ENCODE measurements around the gene MAP2K7.

The MAP2K7 gene

DNA sequence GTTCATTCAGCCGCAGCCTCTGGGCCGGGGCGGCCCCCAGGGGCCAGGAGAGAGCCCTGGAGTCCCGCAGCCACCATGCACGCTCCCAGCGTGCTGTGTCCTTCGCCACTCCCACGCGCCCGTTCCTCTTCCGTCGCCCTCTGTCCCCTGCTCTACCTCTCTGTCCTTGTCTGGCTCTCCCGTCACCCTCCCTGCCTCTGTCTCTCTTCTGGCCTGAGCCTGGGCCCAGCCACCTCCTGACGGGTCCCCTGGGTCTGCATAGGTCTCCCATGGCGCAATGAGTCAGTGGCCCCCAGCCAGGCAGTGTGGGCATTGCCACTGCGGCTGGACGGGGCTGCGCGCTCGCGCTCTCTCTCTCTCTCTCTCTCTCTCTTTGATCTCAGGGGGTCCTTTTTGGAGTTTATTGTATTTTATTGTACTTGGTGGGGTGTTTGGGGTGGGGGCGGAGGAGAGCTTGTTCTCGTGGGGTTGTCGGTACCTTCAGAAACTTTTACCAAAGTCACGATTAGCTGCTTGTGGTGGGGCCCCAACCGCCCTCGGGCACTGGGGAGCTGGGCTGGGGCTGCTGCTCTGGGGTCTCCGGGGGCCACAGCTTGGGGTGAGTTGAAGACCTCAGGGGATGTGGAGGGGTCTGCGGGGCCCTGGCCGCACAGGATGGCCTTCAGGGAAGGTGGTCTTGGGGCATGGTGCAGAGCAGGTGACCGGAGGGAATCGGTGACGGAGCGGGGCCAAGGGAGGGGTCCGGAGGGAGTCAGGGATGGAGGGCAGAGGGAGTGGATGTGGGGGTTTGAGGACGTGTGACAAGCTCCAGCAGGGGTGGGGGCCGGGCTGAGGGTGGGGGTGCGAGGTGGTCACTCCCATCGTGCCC lies 9.3 kb downstream of the MAP2K7 start (continued):
- TF ChIP-seq EGR2 (tag by site-specific recombination; IDR thresholded peaks at IDR 0.05; ENCODE audit: low read depth) = no peak
- peak; percentile 52 for TF ChIP-seq PATZ1 (tag by site-specific recombination; IDR thresholded peaks at IDR 0.05)
- TF ChIP-seq OSR2 (tag by site-specific recombination; IDR thresholded peaks at IDR 0.05) = no peak
- no peak for TF ChIP-seq ZNF426 (tag by site-specific recombination; IDR thresholded peaks at IDR 0.05)
- no peak for TF ChIP-seq PRDM10 (tag by site-specific recombination; IDR thresholded peaks at IDR 0.05)
- TF ChIP-seq, protein P1, sequence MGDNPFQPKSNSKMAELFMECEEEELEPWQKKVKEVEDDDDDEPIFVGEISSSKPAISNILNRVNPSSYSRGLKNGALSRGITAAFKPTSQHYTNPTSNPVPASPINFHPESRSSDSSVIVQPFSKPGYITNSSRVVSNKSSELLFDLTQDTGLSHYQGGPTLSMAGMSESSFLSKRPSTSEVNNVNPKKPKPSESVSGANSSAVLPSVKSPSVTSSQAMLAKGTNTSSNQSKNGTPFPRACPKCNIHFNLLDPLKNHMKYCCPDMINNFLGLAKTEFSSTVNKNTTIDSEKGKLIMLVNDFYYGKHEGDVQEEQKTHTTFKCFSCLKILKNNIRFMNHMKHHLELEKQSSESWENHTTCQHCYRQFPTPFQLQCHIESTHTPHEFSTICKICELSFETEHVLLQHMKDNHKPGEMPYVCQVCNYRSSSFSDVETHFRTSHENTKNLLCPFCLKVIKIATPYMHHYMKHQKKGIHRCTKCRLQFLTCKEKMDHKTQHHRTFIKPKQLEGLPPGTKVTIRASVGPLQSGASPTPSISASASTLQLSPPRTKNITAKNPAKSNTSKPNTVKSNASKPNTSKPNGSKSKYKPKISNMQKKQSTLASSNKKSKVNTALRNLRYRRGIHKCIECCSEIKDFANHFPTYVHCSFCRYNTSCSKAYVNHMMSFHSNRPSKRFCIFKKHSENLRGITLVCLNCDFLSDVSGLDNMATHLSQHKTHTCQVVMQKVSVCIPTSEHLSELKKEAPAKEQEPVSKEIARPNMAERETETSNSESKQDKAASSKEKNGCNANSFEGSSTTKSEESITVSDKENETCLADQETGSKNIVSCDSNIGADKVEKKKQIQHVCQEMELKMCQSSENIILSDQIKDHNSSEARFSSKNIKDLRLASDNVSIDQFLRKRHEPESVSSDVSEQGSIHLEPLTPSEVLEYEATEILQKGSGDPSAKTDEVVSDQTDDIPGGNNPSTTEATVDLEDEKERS (tag by site-specific recombination; IDR thresholded peaks at IDR 0.05) = no peak
- no peak for TF ChIP-seq SCRT2 (tag by site-specific recombination; IDR thresholded peaks at IDR 0.05)
- peak; percentile 53; the same call in 1 of the 2 replicates for TF ChIP-seq ZNF596 (tag by site-specific recombination; IDR thresholded peaks at IDR 0.05)
- no peak for TF ChIP-seq MYNN (tag by site-specific recombination; IDR thresholded peaks at IDR 0.05; ENCODE audit: borderline replicate concordance)
- no peak for TF ChIP-seq ZFP69B (tag by site-specific recombination; IDR thresholded peaks at IDR 0.05)
- TF ChIP-seq ZSCAN30 (tag by site-specific recombination; IDR thresholded peaks at IDR 0.05) = no peak
- no peak for TF ChIP-seq ZNF544 (tag by site-specific recombination; IDR thresholded peaks at IDR 0.05)
- no peak for TF ChIP-seq HOXA7 (CRISPR knock-in tag; IDR thresholded peaks at IDR 0.05; ENCODE audit: borderline replicate concordance)
- TF ChIP-seq ZNF670 (tag by site-specific recombination; IDR thresholded peaks at IDR 0.05; ENCODE audit: low read depth) = no peak

DNA sequence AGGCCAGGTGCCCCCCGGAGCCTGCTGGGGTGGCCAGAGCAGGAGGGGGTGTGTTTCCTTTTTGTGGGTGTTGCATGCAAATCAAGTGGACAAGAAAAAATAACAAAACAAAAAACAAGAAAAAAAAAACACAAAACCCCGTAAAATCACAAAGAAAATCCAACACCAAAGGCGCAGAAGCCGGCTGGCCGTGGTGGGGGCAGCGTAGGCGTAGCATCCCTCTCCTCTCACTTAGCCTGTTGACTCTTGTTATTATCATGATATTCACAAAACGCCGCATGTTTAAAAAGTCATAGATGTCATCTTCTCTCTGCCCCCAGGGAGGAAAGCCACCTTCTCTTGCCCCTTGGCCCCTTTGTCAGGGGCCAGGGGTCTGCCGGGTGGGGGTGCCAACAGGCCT lies 10.0 kb downstream of the MAP2K7 start:
- H3K27ac ChIP-seq (ENCODE audit: extremely low read depth, low read depth, low read length) = no peak overlapping the region
- POLR2A ChIA-PET = no interaction called here
- CTCF ChIA-PET = interaction anchor here (0.9 kb wide), 1 partner anchor 61 kb away, joined by 4 read pairs; no protein-coding TSS in a partner anchor
- H3K36me3 ChIP-seq (ENCODE audit: control insufficient read depth in 2 of 2, insufficient read depth in 1 of 2, low read length in 2 of 2) = peaks cover 0 to 32% of the 10 kb centered on the region in 2 experiments; a peak in 2 of 3 replicates
- no peak overlapping the region for H3K4me3 ChIP-seq (ENCODE audit: low read depth, low read length)
- H3K4me1 ChIP-seq (ENCODE audit: control insufficient read depth, insufficient read depth, low read length) = no peaks in the 10 kb centered on the region; the same call in 1 of the 2 replicates
- no peaks in the 10 kb centered on the region for H3K9me3 ChIP-seq (ENCODE audit: control insufficient read depth, insufficient read depth, low read depth, low read length)
- no peak for TF ChIP-seq ZNF311 (tag by site-specific recombination; IDR thresholded peaks at IDR 0.05; ENCODE audit: borderline replicate concordance)
- TF ChIP-seq ZNF514 (tag by site-specific recombination; IDR thresholded peaks at IDR 0.05) = no peak
- TF ChIP-seq AEBP2 (tag by site-specific recombination; IDR thresholded peaks at IDR 0.05; ENCODE audit: borderline replicate concordance) = no peak
- TF ChIP-seq, protein P2, sequence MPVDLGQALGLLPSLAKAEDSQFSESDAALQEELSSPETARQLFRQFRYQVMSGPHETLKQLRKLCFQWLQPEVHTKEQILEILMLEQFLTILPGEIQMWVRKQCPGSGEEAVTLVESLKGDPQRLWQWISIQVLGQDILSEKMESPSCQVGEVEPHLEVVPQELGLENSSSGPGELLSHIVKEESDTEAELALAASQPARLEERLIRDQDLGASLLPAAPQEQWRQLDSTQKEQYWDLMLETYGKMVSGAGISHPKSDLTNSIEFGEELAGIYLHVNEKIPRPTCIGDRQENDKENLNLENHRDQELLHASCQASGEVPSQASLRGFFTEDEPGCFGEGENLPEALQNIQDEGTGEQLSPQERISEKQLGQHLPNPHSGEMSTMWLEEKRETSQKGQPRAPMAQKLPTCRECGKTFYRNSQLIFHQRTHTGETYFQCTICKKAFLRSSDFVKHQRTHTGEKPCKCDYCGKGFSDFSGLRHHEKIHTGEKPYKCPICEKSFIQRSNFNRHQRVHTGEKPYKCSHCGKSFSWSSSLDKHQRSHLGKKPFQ (tag by site-specific recombination; IDR thresholded peaks at IDR 0.05) = no peak
- TF ChIP-seq, protein P3, sequence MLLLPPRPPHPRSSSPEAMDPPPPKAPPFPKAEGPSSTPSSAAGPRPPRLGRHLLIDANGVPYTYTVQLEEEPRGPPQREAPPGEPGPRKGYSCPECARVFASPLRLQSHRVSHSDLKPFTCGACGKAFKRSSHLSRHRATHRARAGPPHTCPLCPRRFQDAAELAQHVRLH (tag by site-specific recombination; IDR thresholded peaks at IDR 0.05) = no peak
- no peak for TF ChIP-seq ZNF37A (tag by site-specific recombination; IDR thresholded peaks at IDR 0.05)
- TF ChIP-seq ZNF658 (tag by site-specific recombination; IDR thresholded peaks at IDR 0.05) = no peak
- no peak for TF ChIP-seq ZNF24 (tag by site-specific recombination; IDR thresholded peaks at IDR 0.05)
- no peak for TF ChIP-seq ZNF214 (tag by site-specific recombination; IDR thresholded peaks at IDR 0.05; ENCODE audit: borderline replicate concordance)
- no peak for TF ChIP-seq ZNF677 (tag by site-specific recombination; IDR thresholded peaks at IDR 0.05)
- no peak for TF ChIP-seq ZFP69B (tag by site-specific recombination; IDR thresholded peaks at IDR 0.05)

Measured in HEK293 (cell line).